Nephron progenitor cell (in vitro differentiated cells): ENCODE data around the gene HOXD3.

Experiments used
- DNase-seq: peaks from one replicate; pipeline ENCODE4 v3.0.0; 2021
- H3K27ac Mint-ChIP-seq: 2 replicates; pipeline ENCODE4 v1.8.0; 2021; ENCODE audit warnings: mild to moderate bottlenecking, moderate library complexity, mixed read lengths
- H3K27me3 Mint-ChIP-seq: 2 replicates; pipeline ENCODE4 v1.8.0; 2021; ENCODE audit warnings: mild to moderate bottlenecking, low read depth, mixed read lengths; ENCODE audit not compliant: poor library complexity
- H3K36me3 Mint-ChIP-seq: 2 replicates; pipeline ENCODE4 v1.8.0; 2021; ENCODE audit warnings: low read depth, mixed read lengths
- H3K4me1 Mint-ChIP-seq: 2 replicates; pipeline ENCODE4 v1.8.0; 2021; ENCODE audit warnings: mixed read lengths
- H3K4me3 Mint-ChIP-seq: 2 replicates; pipeline ENCODE4 v1.8.0; 2021; ENCODE audit warnings: mild to moderate bottlenecking, moderate library complexity, mixed read lengths
- H3K9me3 Mint-ChIP-seq: 2 replicates; pipeline ENCODE4 v1.8.0; 2021; ENCODE audit warnings: mild to moderate bottlenecking, moderate library complexity, mixed read lengths
- TF ChIP-seq, protein P1 (sequence below): fragments of 200-600 bp; sonication (generic); IDR thresholded peaks from 2 replicates; pipeline ENCODE4 v1.5.0; 2021; ENCODE audit warnings: antibody characterized with exemption

HOXD3 gene

DNA sequence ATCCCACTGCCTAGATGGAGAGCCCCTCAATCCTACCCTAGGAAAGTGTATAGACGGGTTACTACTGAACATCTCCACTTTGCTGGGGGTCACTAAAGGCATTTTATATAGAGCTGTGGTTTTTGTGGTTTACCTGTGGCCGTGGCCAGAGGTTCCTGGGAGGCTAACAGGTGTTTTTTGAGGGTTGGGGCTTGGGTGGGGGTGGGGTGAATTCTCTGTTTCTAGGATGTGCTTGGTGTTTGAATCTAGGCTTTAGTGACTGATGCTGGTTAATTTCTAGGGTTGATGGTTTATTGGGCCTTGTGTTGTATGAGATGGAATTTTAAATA is 19.9 kb upstream of the HOXD3 start:
- TF ChIP-seq, protein P1, sequence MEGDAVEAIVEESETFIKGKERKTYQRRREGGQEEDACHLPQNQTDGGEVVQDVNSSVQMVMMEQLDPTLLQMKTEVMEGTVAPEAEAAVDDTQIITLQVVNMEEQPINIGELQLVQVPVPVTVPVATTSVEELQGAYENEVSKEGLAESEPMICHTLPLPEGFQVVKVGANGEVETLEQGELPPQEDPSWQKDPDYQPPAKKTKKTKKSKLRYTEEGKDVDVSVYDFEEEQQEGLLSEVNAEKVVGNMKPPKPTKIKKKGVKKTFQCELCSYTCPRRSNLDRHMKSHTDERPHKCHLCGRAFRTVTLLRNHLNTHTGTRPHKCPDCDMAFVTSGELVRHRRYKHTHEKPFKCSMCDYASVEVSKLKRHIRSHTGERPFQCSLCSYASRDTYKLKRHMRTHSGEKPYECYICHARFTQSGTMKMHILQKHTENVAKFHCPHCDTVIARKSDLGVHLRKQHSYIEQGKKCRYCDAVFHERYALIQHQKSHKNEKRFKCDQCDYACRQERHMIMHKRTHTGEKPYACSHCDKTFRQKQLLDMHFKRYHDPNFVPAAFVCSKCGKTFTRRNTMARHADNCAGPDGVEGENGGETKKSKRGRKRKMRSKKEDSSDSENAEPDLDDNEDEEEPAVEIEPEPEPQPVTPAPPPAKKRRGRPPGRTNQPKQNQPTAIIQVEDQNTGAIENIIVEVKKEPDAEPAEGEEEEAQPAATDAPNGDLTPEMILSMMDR: no peak
- peak overlapping the region; percentile 100 for H3K4me3 Mint-ChIP-seq
- peaks cover 18% of the 10 kb centered on the region for H3K27me3 Mint-ChIP-seq

DNA sequence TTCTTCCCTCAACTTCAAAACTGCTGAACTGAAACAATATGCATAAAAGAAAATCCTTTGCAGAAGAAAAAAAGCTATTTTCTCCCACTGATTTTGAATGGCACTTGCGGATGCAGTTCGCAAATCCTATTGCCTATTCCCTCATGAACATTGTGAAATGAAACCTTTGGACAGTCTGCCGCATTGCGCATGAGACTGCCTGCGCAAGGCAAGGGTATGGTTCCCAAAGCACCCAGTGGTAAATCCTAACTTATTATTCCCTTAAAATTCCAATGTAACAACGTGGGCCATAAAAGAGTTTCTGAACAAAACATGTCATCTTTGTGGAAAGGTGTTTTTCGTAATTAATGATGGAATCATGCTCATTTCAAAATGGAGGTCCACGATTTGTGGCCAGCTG is 19.2 kb upstream of the HOXD3 start:
- peaks cover 14% of the 10 kb centered on the region for H3K27me3 Mint-ChIP-seq
- peak overlapping the region; percentile 100 for H3K4me3 Mint-ChIP-seq
- H3K27ac Mint-ChIP-seq: peak overlapping the region; percentile 100
- TF ChIP-seq, protein P1: no peak
- peaks cover 53% of the 10 kb centered on the region for H3K4me1 Mint-ChIP-seq
- H3K9me3 Mint-ChIP-seq: no peaks in the 10 kb centered on the region
- peaks cover 41% of the 10 kb centered on the region for H3K36me3 Mint-ChIP-seq
- DNase-seq: no peak

More for the DNA sequence above, 19.9 kb upstream of the HOXD3 start:
- no peaks in the 10 kb centered on the region for H3K9me3 Mint-ChIP-seq
- peak overlapping the region; percentile 100 for H3K27ac Mint-ChIP-seq
- H3K4me1 Mint-ChIP-seq: peaks cover 49% of the 10 kb centered on the region
- H3K36me3 Mint-ChIP-seq: peaks cover 42% of the 10 kb centered on the region
- no peak for DNase-seq

DNA sequence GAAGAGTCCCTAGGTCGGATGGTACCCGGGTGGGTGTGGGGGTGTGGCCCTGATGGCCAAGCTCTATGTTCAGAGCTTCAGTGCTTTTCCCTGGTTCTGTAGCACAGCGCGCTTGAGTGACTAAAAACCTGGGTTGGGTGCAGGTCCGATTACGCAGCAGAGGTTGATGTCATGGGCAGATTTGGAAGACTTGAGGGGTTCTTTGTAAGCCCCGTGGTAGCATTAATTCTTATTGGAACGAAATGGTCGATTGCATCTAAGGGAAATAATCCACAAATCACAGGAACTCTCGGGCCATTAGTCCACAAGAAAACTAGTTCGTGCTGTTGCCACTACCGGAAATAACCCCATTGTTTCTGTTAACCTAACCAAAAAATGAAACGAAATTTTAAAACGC is 18.6 kb upstream of the HOXD3 start:
- H3K4me1 Mint-ChIP-seq: peaks cover 54% of the 10 kb centered on the region
- H3K4me3 Mint-ChIP-seq: peak overlapping the region; percentile 100
- DNase-seq: no peak
- H3K36me3 Mint-ChIP-seq: peaks cover 43% of the 10 kb centered on the region
- H3K27ac Mint-ChIP-seq: peak overlapping the region; percentile 100
- TF ChIP-seq, protein P1: no peak
- H3K27me3 Mint-ChIP-seq: peaks cover 13% of the 10 kb centered on the region
- H3K9me3 Mint-ChIP-seq: no peaks in the 10 kb centered on the region

DNA sequence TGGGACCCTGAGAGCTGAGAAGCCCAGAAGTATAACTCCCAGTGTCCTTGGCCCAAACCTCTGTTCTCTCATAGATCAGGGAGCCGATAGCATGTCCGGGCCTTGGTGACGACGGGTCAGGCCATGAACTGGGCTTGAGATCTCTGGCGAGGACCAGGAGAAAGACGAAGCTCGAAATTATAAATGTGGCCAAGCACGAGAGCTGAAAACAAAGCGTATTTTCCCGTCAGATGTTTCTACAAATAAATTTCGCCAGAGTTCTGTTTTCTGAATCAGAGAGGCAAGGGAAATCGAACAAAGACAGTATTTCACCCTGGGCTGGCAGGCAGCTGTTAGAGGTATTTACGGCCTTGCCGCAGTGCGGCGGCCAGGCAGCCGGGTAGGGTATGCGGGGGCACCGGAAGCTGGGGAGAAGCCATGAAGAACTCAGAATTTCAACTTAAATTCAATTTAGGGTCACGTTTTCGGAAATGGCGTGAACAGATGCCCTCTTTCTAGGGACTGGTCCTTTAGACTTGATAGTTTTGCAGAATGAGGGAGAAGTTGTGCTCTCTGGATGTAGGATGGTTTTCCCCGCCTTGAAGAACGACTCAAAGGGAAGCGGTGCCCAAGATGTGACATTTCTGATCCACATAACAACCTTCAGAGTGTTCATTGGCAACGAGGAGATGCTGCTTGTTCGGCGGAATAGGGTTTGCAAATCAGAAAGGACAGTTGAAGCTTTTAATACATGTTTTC is 18.0 kb upstream of the HOXD3 start:
- Mint-ChIP-seq H3K4me3 (peak overlapping the region; percentile 100), H3K36me3 (peaks cover 48% of the 10 kb centered on the region), H3K4me1 (peaks cover 54% of the 10 kb centered on the region), H3K27ac (peak overlapping the region; percentile 100), H3K9me3 (no peaks in the 10 kb centered on the region), H3K27me3 (peaks cover 13% of the 10 kb centered on the region)
- DNase-seq: no peak
- TF ChIP-seq, protein P1: no peak

DNA sequence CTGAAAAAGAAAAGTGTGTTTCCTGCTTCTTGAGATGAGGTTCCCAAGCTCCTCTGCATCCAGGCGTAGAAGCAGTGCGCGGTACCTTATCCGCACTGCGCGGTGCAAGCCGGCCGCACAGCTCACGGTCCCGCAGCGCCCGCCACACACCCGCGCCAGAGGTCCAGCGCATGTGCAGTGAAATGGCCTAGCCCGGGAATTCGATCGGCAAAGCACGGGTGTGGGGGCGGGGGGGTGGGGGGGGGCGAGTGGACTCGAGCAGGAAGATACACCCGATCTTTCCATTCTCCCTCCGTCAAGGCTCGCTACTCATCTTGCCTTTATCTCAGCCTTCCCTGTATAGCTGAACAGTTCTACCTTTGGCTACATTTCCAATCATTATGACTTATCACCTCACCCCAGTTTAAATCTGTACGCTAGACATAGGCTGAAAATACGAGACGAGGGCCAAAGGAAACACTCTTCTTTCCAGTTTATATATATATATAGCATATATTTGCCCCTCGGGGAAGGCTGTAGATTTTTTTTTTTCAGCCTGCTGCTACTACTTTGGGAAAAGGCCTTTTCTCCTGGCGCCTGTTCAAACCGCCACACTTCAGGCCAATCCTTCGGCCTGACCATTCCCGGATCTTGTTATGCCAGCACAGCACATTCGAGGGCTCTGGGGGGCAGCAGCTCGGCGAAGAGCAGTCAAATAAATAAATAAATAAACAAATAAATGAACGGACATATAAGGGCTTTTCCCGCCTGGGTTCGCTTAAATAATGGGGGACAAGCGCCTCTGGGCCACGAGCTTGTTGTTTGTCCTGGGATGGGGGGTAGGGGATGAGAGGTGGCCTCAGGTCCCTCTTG is 17.2 kb upstream of the HOXD3 start:
- Mint-ChIP-seq H3K27me3 (peaks cover 13% of the 10 kb centered on the region), H3K36me3 (peaks cover 53% of the 10 kb centered on the region), H3K9me3 (no peaks in the 10 kb centered on the region), H3K27ac (peak overlapping the region; percentile 100), H3K4me3 (peak overlapping the region; percentile 100), H3K4me1 (peaks cover 54% of the 10 kb centered on the region)
- no peak for DNase-seq
- TF ChIP-seq, protein P1: no peak
